GM18505 (cell line): ENCODE data around the gene MRPS30.

Experiments used
- ATAC-seq: cut with Tn5 transposase; IDR thresholded peaks from one replicate; pipeline ENCODE4 v1.9.1; 2021; ENCODE audit not compliant: unreplicated experiment
- POLR2A ChIP-seq: IDR thresholded peaks from 4 replicates; pipeline ENCODE4 v1.6.1; 2011; ENCODE audit warnings: borderline replicate concordance; ENCODE audit not compliant: insufficient read depth, insufficient read length; ENCODE audit errors: extremely low read depth

The MRPS30 gene

DNA sequence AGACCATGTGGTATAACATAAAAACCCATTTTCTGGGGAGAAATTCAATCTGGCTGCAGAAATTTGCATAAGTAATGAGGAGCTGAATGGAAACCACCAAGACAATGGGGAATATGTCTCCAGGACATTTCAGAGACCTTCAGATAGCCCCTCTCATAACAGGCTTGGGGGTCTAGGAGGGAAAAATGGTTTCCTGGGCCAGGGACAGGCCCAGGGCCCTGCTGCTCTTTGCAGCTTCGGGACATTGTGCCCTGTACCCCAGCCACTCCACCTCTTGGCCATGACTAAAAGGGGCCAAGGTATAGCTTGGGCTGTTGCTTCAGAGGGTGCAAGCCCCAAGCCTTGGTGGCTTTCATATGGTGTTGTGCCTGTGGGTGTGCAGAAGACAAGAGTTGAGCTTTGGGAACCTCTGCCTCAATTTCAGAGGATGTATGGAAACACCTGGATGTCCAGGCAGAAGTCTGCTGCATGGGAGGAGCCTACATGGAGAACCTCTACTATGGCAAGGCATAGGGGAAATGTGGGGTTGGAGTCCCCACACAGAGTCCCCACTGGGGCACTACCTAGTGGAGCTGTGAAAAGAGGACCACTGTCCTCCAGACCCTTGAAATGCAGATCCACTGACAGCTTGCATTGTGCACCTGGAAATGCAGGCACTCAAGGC is 30.4 kb downstream of the MRPS30 start:
- no peak for ATAC-seq

DNA sequence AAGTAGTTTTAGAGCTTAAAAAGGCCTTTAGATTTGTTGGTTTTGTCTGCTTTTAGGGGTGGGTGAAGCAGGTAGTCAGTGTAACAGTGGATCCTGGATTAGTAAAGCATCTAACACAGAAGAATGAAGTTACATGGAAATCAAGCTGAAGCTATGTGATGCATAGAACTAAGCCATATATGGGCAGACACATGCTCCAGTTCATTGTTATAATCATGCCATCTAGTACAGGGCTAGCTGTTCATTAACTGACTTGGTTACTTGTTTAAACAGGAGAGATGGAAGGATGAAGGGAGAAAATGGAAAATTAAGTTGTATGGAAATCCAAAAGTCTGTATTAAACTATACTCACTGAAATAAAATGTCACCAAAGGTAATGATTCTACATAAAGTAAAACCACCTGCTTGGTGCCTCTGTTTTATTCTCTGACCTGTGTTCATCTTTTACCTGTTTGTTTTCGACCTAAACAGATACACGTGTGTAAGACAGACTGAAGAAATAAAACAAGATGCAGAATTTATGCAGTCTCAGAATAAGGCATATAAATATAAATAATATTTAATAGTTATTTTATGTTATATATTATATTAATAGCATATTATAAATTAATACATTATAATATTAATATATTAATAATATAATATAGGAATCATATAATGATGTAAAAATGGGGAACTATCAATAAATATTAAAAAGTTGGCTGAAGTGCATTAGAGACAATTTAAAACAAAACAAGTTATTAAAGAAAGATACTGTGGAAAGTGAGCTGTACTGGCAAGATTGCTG is 33.9 kb downstream of the MRPS30 start:
- no peak for ATAC-seq
- no peak for TF ChIP-seq POLR2A

More for the DNA sequence above, 30.4 kb downstream of the MRPS30 start:
- TF ChIP-seq POLR2A: no peak

- ATAC-seq: no peak
- TF ChIP-seq POLR2A: no peak
Measured at GRCh38 chr5:44844744-44845143, 36.0 kb downstream of the MRPS30 start.

GRCh38 chr5:44845777-44846176 is 37.0 kb downstream of the MRPS30 start:
- ATAC-seq: no peak
- TF ChIP-seq POLR2A: no peak

- TF ChIP-seq POLR2A: no peak
- no peak for ATAC-seq
Measured at GRCh38 chr5:44847206-44847852, 38.6 kb downstream of the MRPS30 start.

GRCh38 chr5:44860267-44860666 is 51.5 kb downstream of the MRPS30 start:
- no peak for TF ChIP-seq POLR2A
- ATAC-seq: no peak

GRCh38 chr5:44862808-44863207 is 54.1 kb downstream of the MRPS30 start:
- peak; percentile 72 for ATAC-seq
- no peak for TF ChIP-seq POLR2A
